CD1c-positive myeloid dendritic cell (primary cell): ENCODE data around the gene MGAT3.

Source experiments
- DNase-seq: peaks from one replicate; pipeline ENCODE4 v3.0.0-alpha.2; 2016; ENCODE audit errors: extremely low spot score

The MGAT3 gene

DNA sequence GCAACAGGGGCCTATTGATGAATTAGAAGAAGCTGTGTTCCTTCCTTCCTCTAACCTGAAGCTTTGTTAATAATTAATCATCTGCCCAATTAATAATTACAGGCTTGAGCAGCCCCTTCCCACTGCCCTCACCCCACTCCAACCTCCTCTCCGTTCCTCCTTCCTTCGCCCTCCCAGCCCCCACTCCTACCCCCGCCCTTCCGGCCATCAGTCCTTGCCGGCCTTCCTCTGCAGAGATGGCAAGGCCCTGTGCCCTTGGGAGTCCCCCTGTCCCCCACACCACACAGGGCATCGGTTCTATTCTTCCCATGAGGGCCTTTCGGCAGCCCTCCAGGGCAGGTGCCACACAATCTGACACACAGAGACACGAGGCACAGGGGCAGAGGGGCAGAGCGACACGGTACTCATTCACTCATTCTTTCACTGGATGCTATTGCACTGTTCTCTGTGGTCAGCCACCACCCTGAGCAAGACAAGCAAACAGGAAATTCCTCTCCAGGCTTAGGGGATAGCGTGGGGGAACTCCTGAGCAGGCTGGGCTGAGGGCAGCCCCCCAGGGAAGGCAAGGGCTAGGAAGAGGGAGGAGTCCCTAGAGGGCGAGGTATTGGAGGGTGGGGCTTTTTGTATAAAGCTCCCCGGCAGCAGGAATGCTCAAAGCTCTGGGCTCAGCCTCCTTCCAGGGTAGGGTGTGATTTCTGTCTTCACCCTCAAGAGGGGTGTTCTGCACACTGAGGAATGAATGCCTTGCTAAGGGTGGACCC is 14.7 kb downstream of the MGAT3 start:
- no peak for DNase-seq

DNA sequence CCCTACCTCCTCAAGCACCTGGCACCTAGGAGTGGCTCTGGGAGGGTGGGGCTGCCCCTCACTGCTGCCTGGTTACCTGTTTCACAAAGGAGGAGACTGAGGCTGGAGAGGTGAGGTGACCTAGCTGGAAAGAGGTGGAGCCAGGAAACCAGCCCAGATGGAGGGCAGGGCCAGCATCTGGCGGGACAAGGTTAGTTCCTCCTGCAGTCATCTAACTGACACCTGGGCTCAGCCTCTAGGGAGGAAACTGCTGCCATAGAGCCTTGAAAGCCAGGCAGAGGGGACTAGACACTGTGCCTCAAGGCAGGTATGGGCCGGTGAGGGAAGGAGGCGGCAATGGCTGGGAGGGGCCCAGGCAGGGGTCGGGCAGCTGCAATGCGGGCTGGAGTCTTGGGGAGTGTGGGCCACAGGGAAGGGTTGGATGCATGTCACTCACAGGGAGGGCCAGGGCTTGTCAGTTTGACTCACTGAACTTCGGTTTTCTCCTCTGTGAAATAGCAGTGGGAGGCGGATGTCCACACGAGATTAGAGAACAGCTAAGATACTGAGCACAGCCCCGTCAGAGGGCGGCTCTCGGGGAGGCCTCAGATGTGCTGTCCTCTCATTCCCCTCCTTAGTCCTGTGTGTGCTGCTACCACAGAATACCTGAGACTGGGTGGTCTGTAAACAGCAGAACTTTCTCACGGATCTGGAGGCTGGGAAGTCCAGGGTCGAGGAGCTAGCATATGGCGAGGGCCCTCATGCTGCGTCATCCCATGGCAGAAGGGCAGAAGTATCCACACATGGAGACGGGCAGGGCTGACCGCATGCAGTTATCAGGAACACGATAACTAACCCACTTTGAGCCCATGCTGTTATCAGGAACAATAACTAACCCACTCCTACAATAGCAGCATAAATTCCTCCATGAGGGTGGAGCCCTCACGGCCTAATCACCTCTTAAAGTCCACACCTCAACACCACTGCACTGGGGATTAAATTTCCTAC is 16.1 kb downstream of the MGAT3 start:
- DNase-seq = no peak

DNA sequence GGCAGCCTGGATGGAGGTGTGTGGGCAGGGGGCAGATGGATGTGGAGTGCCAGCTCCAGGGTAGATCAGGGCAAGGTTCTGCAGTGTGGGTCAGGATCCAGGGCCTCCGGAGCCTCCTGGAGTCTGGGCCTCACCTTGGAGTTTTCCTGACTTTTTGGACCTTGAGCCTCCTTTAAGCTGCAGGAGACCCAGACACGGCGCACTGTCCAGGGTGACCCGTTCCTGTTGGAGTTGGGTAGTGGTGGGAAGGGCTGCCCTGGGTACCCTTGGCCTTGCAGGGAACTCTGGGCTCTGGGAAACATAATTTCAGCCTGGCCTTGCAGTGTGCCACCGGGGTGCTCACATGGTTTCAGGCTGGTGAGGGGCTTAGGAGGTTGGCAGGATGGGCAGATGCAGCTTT is 17.0 kb downstream of the MGAT3 start:
- DNase-seq = no peak

DNA sequence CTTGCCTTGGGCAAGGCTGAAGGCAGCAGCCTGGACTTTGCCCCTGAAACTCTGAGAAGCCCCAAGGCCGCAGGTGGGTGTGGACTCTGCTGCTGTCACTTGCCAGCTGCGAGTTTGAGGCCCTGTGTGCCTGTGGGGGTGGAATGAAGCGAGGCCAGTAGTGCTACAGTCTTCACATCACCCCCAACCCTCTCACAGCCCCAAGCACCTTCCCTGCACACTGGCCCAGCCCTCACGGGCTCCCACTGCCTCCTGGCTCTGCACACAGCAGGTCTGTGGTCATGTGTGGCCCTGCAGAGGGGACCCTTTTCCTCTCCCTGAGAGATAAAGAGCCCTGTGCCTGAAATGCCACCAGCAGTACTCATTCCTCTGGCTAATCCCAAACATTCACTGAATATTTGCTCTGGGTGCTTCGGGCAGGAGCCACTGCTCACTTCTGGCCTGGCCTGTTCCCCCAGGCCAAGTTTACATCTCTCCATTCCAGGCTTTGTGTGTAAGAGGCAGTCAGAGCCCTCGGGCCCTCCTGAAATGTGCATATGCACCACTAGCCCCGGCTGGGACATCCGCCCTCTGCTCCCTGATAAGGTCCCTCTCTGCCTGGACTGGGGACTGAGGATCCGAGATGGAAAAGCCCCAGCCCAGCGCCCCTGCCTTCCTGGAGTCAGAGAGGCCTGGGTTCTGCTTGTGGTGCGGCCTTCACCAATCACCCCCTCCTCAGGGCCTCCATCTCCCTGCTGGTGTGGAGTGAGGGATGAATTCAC is 17.7 kb downstream of the MGAT3 start:
- DNase-seq = no peak

DNA sequence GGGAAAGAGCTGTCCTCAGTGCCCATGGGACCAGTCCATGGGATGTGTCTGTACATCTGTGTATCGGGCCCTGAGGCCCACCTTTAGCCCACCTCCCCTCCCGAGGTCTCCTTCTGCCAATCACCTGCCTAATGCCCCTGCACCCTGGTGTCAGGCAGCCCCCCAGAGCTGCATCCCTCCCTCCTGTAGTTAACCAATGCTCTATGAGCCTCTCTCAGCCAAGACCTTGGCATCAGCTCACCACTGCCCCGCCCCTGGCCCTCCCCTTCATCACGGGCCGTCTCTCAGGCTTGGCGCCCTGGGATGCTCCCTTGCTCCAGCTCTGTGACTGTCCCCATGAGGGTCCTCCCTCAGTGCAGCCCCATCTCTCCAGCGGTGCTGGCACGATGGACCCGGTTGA is 18.5 kb downstream of the MGAT3 start:
- DNase-seq = no peak

DNA sequence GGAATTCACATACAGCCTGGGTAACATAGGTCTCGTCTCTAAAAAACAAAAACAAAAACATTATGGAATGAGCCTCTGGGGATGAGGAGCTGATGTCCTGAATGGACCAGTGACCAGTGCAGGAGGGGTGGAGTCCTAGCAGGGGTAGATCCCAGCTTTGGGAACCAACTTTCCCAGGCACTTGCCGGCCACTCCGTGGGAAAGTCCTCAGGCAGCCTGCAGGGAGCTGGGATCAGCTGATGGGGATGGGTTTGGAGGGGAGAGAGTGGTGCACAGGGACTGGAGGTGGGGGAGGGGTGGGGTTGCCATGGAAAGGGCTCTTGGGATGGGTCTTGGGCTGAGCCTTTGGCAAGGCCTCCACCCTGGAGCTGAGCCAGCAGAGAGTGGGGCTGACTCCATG is 19.1 kb downstream of the MGAT3 start:
- no peak for DNase-seq

DNA sequence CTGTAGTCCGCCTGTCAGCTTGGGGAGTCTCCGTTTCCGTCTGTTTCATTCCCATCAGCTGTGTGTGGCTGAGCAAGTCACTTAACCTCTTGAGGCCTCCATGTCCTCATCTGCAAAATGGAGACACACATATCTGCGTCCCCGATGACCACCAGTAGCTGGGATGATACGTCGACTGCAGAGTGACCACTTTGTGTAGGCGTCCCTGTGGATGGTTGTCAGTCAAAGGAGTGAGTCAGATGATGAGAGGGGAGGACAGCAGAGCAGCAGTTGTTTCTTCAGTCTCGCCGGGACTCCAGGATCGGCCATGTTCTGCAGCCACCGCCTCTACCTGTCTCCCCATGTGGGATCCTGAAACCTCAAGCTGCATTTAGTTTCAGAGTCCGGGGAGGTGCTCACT is 19.9 kb downstream of the MGAT3 start:
- DNase-seq = no peak

DNA sequence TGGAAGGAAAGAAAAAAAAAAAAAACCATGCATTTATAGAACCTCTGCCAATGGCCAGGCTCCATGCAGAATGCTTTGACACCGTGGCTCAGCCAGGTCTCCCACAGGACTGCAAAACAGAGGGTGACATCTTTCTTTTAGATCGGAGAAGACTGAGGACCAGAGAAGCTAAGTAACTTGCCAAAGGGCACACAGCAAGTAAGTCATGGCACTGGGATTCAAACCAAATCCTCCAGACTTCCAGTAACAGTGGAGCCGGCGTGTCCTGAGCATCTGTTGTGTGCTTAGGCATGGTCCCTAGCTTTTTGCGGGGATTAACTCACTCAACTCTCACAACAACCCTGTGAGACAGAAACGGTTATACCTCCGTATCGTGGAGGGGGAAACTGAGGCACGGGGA is 20.7 kb downstream of the MGAT3 start:
- no peak for DNase-seq

DNA sequence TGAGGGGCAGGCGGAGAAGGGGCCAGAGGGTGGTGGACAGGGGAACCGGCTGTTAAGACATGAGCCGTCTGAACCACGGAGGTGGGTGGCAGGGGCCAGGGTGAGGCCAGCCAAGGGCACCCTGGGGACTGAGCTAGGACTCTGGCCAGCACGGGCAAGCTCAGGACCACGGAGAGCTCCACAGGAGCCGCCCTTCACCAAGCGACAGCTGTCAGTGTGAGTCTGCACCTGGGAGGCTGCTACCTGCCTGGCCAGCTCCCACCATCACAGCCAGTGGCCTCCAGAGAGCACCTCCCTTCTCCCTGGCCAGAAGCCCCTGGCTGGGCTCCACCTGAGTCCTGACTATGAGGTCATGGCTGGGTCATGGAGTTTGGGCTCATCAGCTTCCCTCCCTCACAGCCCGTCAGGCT is 21.6 kb downstream of the MGAT3 start:
- DNase-seq = no peak

DNA sequence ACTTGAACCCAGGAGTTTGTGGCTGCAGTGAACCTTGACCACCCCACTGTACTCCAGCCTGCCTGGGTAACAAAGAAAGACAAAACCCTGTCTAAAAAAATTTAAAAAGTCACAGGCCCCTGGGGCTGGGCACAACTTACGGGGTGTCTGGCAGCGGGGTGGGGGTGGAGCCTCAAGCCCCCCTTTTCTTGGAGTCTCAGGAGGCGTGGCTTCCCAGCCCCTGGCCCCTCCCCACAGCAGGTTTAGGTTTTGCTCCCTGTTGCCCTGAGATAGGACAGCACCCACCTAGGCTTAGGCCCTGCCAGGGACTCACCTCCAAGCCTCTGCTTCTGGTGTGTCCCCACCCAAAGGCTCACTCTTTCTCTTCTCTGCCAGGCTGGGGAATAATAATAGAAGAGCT is 22.4 kb downstream of the MGAT3 start:
- no peak for DNase-seq

DNA sequence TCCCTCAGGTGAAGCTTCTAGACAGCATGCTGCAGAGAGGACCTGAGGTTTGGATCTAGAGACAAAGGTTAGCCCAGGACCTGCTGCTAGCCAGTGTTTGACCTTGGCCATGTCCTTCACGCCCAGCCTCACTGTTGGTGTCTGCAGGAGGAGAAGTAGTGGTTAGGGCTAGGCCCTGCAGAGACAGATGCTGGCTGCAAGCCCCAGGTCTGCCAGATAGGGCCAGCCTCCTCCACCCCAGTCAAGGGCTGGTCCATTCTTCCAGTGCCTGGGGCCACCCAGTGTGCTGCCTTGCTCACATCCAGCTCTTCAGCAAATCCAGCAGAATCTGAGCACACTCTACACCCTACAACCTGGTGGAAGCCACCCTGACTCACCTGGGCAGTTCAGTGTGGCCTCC is 23.7 kb downstream of the MGAT3 start:
- DNase-seq = no peak

DNA sequence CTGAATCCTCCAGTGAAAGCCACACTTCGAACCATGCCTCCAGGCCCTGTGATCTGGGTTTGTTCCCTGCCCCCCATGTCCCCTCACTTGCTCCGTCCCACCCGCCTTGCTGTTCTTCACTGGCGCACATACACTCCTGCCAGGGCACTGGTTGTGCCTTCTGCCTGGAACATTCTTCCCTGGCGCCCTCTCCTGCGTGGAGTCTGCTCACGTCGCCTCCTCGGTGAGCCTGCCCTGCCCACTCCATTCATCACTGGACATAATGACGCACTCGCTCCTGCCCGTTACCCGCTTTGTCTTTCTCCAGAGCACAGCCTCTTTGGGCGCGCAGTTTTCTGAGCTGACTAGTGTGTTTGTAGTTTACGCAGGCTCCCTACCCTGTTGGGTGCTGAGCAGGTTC is 24.2 kb downstream of the MGAT3 start:
- no peak for DNase-seq

DNA sequence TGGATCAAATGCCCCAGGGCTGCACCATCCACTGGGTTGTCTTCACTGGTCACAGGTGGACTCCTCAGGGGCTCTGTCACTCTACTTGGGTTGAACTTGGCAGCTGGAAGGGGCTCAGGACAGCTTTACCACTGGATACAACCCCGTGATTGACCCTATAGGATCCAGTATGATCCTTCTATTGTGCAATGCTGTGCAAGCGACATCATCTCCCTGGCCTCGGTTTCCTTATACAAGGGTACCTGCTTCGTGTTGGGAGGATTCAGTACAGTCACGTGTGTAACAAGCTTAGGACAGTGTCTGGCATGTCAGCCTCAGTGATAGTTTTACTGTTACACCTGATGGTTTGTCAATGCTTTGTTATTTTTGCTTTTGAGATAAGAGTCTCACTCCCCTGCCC is 24.8 kb downstream of the MGAT3 start:
- no peak for DNase-seq

DNA sequence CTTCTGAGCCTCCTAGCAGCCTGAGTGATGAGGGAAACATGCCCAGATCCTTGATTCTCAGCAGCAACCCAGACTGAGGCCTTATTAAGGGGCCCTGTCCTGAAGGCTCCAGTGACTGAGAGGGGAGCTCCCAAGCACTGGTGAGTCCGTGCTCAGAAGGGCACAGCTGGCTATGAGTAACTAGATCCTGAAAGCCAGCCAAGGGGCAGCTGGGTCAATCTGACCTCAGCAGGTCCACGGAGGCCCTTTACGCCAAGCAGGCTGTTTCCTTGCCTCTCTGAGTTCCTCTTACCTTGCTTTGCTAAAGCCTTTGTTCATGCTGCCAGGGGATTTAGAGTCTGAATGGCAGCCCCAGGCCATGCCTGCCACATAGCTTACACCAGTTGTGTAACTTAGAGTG is 26.0 kb downstream of the MGAT3 start:
- no peak for DNase-seq

DNA sequence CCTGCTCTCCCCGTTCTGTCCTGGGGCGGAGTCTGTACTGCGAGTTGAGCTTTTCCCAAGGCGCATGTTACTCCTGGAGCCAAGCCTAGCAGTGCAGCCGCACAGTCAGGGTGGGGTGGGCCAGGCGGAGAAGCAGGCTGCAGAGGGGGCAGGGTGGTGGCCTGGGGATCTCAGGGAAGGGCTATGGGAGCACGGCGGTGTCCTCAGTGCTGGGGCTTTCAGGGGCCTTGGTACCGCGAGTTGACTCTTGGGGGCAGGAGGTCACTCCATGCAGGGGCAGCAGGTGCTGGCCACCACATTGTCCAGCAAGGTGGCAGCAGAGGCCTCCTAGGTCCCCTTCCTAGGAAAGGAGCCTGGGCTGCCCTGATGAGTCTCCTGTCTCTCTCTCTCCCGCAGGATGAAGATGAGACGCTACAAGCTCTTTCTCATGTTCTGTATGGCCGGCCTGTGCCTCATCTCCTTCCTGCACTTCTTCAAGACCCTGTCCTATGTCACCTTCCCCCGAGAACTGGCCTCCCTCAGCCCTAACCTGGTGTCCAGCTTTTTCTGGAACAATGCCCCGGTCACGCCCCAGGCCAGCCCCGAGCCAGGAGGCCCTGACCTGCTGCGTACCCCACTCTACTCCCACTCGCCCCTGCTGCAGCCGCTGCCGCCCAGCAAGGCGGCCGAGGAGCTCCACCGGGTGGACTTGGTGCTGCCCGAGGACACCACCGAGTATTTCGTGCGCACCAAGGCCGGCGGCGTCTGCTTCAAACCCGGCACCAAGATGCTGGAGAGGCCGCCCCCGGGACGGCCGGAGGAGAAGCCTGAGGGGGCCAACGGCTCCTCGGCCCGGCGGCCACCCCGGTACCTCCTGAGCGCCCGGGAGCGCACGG is 30.4 kb downstream of the MGAT3 start:
- no peak for DNase-seq

DNA sequence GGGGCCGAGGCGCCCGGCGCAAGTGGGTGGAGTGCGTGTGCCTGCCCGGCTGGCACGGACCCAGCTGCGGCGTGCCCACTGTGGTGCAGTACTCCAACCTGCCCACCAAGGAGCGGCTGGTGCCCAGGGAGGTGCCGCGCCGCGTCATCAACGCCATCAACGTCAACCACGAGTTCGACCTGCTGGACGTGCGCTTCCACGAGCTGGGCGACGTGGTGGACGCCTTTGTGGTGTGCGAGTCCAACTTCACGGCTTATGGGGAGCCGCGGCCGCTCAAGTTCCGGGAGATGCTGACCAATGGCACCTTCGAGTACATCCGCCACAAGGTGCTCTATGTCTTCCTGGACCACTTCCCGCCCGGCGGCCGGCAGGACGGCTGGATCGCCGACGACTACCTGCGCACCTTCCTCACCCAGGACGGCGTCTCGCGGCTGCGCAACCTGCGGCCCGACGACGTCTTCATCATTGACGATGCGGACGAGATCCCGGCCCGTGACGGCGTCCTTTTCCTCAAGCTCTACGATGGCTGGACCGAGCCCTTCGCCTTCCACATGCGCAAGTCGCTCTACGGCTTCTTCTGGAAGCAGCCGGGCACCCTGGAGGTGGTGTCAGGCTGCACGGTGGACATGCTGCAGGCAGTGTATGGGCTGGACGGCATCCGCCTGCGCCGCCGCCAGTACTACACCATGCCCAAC is 31.2 kb downstream of the MGAT3 start:
- DNase-seq = no peak

DNA sequence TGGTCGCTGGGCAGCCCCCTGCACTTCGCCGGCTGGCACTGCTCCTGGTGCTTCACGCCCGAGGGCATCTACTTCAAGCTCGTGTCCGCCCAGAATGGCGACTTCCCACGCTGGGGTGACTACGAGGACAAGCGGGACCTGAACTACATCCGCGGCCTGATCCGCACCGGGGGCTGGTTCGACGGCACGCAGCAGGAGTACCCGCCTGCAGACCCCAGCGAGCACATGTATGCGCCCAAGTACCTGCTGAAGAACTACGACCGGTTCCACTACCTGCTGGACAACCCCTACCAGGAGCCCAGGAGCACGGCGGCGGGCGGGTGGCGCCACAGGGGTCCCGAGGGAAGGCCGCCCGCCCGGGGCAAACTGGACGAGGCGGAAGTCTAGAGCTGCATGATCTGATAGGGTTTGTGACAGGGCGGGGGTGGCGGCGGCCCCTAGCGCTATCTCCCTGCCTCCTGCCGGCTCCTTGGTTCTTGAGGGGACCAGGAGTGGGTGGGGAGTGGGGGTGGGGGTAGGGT is 31.8 kb downstream of the MGAT3 start:
- no peak for DNase-seq

DNA sequence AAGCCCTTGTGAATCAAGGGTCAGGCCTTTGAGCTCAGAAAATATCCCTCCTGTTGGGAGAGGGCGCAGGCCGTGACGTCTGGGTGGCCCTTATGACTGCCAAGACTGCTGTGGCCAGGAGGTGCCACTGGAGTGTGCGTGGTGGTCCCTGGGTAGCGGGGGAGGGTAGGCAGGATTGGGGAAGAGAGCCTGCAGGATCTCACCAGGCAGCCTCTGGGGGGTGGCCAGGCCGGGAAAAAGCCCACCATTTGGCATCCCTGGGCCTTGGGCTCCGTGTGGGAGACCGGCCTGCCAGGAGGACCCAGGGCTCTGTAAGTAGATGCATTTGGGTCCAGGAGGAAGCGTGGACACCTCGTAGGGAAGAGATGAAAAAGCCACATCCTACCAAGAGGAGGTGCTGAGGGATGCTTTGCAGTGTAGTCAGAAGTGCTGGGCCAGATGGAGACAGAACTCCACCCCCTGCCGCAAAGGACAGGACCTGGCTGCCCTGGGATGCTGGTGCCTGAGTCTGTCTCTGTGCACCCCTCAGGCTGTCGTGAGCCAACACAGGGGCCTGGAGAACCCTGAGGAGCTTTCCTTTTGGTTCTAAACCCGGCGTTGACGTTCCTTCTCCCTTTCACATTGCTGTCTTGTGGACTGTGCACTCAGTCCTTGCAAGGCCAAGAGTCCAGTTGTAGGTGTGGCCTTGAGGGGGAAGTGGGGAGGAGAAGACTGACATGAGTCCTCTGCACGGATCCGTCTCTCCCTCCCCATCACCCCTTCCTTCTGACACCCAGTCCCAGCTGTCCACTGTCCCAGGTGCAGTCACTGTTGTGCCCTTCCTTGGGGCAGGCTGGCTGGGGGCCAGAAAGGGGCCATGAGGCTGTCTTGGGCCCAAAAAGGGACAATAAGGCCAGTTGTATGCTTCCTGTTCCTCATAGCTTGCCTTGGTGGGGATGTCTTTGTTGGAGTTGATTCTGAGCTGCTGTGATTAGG is 32.6 kb downstream of the MGAT3 start:
- DNase-seq = no peak

DNA sequence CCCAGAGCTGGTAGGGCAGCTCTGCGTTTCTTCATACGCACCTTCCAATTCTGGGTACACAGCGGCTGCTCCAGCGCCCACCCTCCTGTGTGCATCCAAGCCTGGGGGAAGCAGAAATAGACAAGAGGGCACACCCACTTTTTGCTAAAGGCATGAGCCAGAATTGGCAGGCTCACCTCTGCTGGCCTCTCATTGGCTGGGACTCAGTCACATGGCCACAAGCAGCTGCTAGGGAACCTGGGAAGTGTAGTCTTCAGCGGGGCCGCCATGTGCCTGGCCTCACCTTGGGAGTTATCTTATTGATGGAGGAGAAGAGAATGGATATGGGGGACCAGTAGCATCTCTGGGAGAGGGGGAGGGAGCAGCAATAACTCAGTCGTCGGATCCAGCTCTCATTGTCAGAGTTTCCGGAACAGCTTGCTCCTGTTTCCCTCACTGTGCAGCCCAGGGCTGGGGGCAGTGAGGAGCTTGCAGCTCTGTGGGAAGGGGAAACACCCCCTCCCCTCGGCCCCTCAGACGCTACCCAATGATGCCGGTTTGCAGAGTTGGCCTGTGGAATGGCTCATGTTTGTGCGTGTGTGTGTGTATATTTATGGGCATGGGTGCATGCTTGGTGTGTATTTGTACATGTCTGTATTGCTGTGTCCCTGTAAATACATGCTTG is 33.5 kb downstream of the MGAT3 start:
- DNase-seq = peak; percentile 78
